ENCODE results near the gene TRAPPC14.
"Not testable (repeated sequence)": the region's sequence is repeated elsewhere in the genome, so short reads cannot be mapped to it uniquely, and the experiment has no call there.

Gene TRAPPC14, protein sequence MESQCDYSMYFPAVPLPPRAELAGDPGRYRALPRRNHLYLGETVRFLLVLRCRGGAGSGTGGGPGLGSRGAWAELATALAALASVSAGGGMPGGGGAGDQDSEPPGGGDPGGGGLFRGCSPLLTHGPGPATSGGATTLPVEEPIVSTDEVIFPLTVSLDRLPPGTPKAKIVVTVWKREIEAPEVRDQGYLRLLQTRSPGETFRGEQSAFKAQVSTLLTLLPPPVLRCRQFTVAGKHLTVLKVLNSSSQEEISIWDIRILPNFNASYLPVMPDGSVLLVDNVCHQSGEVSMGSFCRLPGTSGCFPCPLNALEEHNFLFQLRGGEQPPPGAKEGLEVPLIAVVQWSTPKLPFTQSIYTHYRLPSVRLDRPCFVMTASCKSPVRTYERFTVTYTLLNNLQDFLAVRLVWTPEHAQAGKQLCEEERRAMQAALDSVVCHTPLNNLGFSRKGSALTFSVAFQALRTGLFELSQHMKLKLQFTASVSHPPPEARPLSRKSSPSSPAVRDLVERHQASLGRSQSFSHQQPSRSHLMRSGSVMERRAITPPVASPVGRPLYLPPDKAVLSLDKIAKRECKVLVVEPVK

GRCh38 chr7:100158229-100159098, at the start of gene TRAPPC14:
Gene TRAPPC14, minus strand, starts transcription at chr7:100158723. Its CDS starts 224 bp downstream, at chr7:100158499.
- FAIRE-seq: no peak

DNA sequence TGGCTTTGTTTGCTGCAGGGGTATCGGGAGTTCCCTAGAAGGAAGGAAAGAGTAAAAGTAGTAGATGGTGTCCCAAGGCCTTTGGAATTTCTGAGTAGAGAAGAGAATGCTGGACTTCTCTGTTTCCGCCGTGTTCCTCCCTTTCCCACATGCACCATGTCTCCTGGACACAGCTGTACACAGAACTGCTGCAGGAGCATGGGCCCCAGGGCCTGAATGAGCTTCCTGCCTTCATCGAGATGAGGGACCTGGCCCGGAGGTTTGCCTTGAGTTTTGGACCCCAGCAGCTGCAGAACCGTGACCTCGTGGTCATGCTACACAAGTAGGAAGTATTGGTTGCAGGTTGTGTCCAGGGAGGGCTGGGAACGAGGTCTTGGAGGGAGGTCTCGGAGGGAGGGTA, 45.9 kb upstream of the TRAPPC14 start:
- no peak for FAIRE-seq

DNA sequence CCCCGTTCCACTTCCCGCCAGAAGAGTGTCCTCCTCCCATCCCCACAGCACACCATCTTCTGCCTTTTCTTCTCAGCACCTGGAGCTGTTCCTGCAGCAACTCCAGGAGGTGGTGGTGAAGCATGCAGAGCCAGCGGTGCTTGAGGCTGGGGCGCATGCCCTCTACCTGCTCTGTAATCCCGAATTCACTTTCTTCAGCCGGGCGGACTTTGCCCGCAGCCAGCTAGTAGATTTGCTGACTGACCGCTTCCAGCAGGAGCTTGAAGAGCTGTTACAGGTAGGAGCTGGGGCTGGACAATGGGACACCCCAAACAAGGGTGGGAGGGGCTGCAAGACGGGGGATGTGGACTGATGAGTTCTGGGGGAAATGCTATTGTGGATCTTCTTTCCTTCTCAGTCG, 42.2 kb upstream of the TRAPPC14 start:
- FAIRE-seq: no peak

GRCh38 chr7:100198266-100198665, 39.7 kb upstream of the TRAPPC14 start:
- no peak for FAIRE-seq

DNA sequence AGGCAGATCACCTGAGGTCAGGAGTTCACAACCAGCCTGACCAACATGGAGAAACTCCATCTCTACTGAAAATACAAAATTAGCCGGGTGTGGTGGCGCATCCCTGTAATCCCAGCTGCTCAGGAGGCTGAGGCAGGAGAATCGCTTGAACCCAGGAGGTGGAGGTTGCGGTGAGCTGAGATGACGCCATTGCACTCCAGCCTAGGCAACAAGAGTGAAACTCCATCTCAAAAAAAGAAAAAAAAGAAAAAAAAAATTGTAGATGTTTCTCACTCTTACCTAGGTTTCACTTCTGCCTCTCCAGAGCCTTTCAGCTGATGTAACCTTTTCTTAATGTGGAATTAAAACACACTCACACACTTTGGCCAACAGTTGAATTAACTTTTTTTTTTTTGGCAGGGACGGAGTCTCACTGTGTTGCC, 37.4 kb upstream of the TRAPPC14 start:
- FAIRE-seq: not testable (repeated sequence)

- FAIRE-seq: no peak
These were observed 36.7 kb upstream of the TRAPPC14 start for GRCh38 chr7:100195222-100195621.

GRCh38 chr7:100192969-100193368, 34.4 kb upstream of the TRAPPC14 start:
- no peak for FAIRE-seq

DNA sequence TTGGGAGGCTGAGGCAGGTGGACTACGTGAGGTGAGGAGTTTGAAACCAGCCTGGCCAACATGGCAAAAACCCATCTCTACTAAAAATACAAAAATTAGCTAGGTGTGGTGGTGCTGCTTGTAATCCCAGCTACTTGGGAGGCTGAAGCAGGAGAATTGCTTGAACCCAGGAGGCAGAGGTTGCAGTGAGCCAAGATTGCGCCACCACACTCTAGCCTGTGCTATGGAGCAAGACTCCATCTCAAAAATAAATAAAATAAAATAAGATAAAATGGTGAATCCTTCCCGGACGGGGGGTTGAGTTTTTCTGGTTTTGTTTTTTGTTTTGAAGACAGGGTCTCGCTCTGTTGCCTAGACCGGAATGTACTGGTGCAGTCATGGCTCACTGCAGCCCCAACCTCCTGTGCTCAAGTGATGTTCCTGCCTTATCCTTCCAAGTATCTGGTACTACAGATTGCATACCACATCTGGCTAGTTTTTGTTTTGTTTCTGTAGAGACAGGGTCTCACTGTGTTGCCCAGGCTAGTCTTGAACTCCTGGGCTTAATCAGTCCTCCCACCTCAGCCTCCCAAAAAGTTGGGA, 33.8 kb upstream of the TRAPPC14 start:
- FAIRE-seq: not testable (repeated sequence)

- no peak for FAIRE-seq
These were observed 33.3 kb upstream of the TRAPPC14 start for GRCh38 chr7:100191775-100192174.

- peak; percentile 67 for FAIRE-seq
These were observed 31.7 kb upstream of the TRAPPC14 start for GRCh38 chr7:100190048-100190711.

- no peak for FAIRE-seq
These were observed 30.5 kb upstream of the TRAPPC14 start for GRCh38 chr7:100189061-100189460.

GRCh38 chr7:100185726-100186125, 27.2 kb upstream of the TRAPPC14 start:
- FAIRE-seq: no peak

DNA sequence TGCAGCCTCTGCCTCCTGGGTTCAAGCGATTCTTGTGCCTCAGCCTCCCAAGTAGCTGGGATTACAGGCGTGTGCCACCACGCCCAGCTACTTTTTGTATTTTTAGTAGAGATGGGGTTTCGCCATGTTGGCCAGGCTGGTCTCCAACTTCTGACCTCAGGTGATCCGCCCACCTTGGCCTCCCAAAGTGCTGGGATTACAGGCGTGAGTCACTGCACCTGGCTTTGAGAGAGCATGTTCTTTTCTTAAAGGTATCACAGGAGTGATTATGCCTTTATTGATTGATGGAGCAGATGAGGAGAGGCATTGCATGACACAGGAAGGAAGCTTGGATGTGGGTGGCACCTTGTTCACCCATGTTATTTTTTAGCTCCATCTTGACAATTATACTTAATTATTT, 24.6 kb upstream of the TRAPPC14 start:
- FAIRE-seq: not testable (repeated sequence)

- FAIRE-seq: not testable (repeated sequence)
These were observed 24.1 kb upstream of the TRAPPC14 start for GRCh38 chr7:100182616-100183015.

DNA sequence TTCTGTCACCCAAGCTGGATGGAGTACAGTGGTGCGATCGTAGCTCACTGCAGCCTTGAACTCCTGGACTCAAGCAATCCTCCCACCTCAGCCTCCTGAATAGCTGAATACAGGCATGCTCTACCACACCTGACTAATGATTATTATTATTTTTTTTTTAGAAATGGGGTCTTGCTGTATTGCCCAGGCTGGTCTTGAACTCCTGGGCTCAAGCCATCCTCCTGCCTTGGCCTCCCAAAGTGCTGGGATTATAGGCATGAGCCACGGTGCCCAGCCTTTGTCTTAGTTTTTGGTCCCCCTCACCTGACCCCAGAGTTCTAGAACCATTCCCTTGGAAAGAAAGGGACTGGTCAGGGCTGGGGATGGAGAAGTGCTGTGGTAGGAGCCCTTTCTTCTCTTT, 21.6 kb upstream of the TRAPPC14 start:
- FAIRE-seq: not testable (repeated sequence)

DNA sequence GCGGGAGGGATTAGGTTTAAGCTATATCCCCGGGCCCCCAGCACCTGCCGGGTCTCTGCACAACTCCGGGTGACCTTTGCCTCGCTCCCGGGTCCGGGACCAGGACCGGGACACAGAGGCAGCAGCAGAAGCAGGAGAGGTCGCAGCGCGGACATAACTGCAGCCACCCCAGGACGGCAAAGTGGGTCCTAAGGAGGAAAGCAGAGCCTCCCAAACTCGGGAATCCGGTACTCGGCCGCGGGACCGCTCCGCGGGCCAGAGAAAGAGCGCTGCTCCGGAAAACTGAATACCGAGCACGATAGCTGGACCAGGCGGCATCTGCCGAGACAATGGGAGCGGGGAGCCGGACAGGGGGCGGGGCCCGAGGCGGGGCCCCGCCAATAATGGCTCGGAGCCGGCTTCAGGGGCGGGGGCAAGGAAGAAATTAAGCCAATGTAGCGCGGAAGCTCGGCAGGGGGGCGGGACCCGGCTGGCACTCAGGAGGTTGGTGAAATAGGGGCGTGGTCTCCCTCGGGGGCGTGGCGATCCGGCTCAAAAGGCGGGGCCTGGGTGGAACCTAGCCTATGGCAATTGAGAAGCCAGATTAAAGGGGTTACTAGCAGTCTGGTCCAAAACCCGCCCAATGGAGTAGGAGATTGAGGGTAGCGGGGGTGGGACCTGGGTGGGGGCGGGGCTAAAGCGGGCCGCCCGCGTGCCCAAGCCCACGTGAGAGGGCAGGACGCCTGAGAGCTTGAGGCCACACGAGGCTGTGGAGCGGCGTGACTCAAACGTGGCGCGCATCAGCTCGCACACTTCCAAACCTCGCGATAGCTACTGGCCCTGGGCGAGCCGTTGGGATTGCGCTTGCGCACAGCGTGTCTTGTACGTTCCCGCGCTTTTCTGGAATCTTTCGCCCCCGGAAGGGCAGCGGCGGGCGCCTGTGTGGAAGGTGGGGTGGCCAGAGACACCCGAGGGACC, 18.8 kb upstream of the TRAPPC14 start, which contains the start of the genes GPC2 and STAG3:
GPC2 (minus strand) TSS at position 337 of the 957 bp plus-strand sequence; CDS start at position 155, 182 bp downstream.
STAG3 (plus strand) TSS at position 874 of the 957 bp plus-strand sequence. CDS start 2,639 bp downstream, outside the sequence.
- FAIRE-seq: peak; percentile 97

DNA sequence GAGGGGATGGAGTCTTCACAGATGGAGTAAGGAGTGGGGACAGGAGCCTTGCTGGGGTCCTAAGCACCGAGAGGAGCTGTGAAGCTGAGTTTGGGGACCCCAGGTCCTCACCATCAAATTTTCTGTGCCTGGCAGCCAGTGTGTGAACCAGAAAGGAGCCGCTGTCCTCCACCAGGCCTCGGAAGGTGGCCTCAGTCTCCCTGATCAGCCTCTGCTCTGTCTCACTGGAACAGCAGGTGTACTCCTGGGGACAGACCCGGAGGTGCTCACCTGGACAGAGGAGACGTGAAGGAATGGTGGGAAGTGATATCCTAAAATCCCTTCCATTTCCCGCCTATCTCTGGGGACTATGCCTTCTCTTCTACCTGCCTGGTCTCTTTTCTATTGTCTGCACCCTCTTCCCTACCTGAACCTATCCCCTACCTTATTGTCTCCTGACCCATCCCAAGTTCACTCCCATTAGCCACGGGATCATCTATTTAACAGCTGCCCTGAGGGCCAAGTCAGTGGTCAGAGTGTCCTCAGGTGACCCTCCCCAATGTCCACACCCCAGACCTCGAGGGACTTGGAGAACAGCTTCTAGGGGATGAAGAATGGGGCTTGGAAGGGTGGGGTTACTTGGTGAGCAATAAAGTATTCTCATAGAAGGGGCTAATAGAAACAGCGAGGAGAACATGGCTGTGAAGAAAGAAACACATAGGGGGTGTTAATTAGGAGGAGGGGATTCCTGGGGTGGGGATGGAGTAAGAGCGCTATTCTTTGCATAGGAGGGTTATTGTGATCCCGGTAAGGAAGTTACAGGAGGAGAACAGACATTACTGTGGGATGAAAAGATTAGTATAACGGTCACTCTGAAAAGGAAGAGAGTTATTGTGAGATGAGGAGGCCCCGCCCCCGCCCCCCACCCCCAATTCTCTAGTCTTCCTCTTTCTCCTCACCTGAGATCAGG, 17.8 kb upstream of the TRAPPC14 start:
- FAIRE-seq: no peak

DNA sequence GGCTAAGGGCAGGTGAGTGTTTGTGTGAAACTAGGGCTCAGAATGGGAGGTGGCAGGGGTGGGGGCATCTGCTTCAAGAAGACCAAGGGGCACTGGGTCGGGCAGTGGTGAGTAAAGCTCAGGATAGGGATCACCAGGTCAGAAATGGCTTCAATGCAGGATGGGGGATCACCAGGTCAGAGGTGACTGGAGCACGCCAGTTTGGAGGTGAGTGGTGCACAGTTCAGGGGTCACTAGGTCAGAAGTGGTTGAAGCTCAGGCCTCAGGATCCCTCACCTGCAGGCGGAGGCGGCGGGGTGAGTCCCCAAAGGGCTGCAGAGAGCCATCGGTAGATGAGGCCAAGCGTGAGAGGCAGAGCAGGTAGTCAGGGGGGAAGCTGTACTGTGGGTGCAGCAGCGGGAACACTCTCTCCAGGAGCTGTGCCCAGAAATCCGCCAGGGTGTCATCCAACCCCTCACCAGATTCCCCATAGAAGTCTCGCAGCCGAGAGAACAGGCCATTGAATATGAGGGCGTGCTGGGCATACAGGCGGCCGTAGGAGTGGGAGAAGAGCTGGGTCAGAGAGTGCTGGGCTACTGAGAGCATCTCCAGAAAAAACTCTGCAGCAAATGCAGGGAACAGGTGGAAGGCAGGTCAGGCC, 16.9 kb upstream of the TRAPPC14 start:
- FAIRE-seq: no peak

GRCh38 chr7:100174582-100174981, 16.1 kb upstream of the TRAPPC14 start:
- FAIRE-seq: no peak
